ENCODE data around the gene CNOT4. TPM values are rescaled to one million over a fixed set of nuclear protein-coding genes. Genes with fewer than 3 reads are reported as not detected.

Gene CNOT4, protein sequence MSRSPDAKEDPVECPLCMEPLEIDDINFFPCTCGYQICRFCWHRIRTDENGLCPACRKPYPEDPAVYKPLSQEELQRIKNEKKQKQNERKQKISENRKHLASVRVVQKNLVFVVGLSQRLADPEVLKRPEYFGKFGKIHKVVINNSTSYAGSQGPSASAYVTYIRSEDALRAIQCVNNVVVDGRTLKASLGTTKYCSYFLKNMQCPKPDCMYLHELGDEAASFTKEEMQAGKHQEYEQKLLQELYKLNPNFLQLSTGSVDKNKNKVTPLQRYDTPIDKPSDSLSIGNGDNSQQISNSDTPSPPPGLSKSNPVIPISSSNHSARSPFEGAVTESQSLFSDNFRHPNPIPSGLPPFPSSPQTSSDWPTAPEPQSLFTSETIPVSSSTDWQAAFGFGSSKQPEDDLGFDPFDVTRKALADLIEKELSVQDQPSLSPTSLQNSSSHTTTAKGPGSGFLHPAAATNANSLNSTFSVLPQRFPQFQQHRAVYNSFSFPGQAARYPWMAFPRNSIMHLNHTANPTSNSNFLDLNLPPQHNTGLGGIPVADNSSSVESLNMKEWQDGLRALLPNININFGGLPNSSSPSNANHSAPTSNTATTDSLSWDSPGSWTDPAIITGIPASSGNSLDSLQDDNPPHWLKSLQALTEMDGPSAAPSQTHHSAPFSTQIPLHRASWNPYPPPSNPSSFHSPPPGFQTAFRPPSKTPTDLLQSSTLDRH
- 10 to 100 TPM; 17.8 to 35.0 (median 26.2) TPM for total RNA-seq

DNA sequence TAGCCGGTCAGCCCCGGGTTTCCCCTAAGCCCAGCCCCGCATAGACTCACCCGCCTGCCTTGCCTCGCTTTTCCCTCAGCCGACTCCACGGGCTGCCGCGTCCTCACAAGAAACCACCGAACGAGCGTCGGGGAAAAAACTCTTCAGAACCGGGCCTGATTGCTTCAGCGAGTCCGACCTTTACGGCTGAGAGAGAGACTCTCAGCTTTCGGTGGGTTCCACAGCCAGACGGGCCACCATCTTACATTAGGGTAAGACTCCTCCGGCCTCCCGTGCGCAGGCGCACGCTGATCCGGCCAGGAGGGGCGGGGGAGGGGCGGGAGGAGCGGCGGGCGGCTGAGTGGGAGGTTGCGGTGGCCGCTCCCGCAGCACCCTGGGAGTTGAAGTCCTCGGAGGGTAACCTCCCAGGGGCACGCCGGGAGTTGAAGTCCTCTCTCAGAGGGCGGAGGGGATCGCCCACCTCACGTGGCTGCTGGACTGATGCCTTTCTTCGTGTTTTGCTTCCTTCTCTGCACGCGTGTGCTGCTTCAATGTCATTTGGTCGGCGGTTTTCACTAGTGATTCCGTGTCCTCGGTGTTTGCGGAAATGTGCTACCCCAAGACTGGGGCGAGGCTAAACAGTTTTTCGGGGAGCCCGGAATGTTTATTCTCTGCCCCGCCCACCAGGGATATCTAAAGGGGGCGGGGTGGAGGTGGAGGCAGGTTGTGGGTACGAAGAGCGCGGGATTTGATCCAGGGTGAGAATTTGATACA, at the start of gene CNOT4:
CNOT4 (minus strand) TSS at position 264 of the 753 bp plus-strand sequence. CDS start 71,771 bp downstream, outside the sequence.
- Histone ChIP-seq H3K4me1 (peaks cover 2 to 42% (median 27%) of the 10 kb centered on the region in 3 donors), H3K27me3 (no peaks in the 10 kb centered on the region), H3K36me3 (no peaks in the 10 kb centered on the region), H3K27ac (peak within 1 kb of the TSS; percentile 86 to 93 (median 90)), H3K9me3 (no peaks in the 10 kb centered on the region), H3K4me3 (peak within 1 kb of the TSS; percentile 65 to 78)
- peak; percentile 99 for ATAC-seq
- TF ChIP-seq, protein P1, sequence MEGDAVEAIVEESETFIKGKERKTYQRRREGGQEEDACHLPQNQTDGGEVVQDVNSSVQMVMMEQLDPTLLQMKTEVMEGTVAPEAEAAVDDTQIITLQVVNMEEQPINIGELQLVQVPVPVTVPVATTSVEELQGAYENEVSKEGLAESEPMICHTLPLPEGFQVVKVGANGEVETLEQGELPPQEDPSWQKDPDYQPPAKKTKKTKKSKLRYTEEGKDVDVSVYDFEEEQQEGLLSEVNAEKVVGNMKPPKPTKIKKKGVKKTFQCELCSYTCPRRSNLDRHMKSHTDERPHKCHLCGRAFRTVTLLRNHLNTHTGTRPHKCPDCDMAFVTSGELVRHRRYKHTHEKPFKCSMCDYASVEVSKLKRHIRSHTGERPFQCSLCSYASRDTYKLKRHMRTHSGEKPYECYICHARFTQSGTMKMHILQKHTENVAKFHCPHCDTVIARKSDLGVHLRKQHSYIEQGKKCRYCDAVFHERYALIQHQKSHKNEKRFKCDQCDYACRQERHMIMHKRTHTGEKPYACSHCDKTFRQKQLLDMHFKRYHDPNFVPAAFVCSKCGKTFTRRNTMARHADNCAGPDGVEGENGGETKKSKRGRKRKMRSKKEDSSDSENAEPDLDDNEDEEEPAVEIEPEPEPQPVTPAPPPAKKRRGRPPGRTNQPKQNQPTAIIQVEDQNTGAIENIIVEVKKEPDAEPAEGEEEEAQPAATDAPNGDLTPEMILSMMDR (IDR thresholded peaks at IDR 0.05): no peak
- TF ChIP-seq POLR2A (IDR thresholded peaks at IDR 0.05) (peak; percentile 26 to 49), EP300 (IDR thresholded peaks at IDR 0.05) (no peak), POLR2AphosphoS5 (IDR thresholded peaks at IDR 0.05) (peak; percentile 69)
- WGBS, 2 donors (ENCODE audit: low coverage in 1 of 2): 0% methylated on average over 7 to 14 of the region's 55 CpGs

DNA sequence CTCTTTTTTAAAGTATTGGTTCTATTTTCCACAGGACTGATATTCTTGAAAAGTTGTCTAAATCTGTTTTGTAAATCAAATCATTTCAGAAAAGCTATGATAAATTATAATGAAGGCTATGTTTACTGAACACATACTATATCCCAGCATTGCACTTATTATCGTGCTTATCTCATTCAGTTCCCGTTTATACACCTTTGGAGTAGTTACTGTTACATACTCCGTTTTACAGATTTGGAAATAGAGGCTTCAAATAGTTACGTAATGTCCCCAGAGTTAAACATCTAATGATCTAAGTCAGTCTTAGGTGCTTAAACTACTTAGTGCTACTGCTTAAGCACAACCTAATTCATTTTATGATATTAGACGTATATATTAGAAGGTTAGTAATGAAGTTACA, 49.0 kb upstream of the CNOT4 start:
- 30 to 36% methylated on average over 5 of the region's 5 CpGs for WGBS, 2 donors (ENCODE audit: low coverage in 1 of 2)
- Histone ChIP-seq H3K27me3 (no peaks in the 10 kb centered on the region), H3K9me3 (no peaks in the 10 kb centered on the region), H3K4me1 (peaks cover 0 to 23% (median 12%) of the 10 kb centered on the region in 3 donors), H3K27ac (peak overlapping the region; percentile 90 to 98 (median 94)), H3K36me3 (no peaks in the 10 kb centered on the region), H3K4me3 (peak overlapping the region; percentile 69 to 99)
- ATAC-seq: no peak
- TF ChIP-seq POLR2A (IDR thresholded peaks at IDR 0.05): no peak
- no peak for TF ChIP-seq EP300 (IDR thresholded peaks at IDR 0.05)
- TF ChIP-seq, protein P1 (IDR thresholded peaks at IDR 0.05): no peak
- TF ChIP-seq POLR2AphosphoS5 (IDR thresholded peaks at IDR 0.05): no peak

DNA sequence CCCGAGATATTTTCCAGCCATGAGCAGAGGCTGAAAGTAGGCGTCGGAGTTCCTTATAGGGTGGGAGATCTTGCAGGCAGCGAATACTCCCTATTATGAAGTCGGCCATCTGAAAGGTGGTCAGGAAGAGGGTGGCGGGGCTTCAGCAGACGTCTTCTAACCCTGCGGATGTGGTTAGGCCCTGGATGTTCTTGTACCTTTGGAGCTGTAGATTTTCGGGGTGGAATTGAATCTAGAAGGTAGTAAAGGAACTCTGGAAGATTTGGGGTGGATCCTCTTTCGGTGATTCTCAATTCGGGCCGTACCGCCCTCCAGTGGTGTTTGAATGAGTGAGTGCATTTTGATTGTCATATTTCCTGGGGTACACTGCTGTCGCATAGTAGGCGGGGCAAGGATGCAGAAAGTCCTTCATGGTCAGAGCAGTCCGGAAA, 48.5 kb upstream of the CNOT4 start:
- Histone ChIP-seq H3K4me1 (peaks cover 0 to 23% (median 12%) of the 10 kb centered on the region in 3 donors), H3K36me3 (no peaks in the 10 kb centered on the region), H3K9me3 (no peaks in the 10 kb centered on the region), H3K4me3 (peak overlapping the region; percentile 69 to 99), H3K27me3 (no peaks in the 10 kb centered on the region), H3K27ac (peak overlapping the region; percentile 90 to 98 (median 94))
- peak; percentile 57 for ATAC-seq
- WGBS, 2 donors (ENCODE audit: low coverage in 1 of 2): 0% methylated on average over 6 to 10 of the region's 16 CpGs
- TF ChIP-seq EP300 (IDR thresholded peaks at IDR 0.05) (no peak), POLR2AphosphoS5 (IDR thresholded peaks at IDR 0.05) (no peak), POLR2A (IDR thresholded peaks at IDR 0.05) (no peak)
- TF ChIP-seq, protein P1 (IDR thresholded peaks at IDR 0.05): peak in 3 of 4 experiments; percentile 34 to 62 (median 47)

DNA sequence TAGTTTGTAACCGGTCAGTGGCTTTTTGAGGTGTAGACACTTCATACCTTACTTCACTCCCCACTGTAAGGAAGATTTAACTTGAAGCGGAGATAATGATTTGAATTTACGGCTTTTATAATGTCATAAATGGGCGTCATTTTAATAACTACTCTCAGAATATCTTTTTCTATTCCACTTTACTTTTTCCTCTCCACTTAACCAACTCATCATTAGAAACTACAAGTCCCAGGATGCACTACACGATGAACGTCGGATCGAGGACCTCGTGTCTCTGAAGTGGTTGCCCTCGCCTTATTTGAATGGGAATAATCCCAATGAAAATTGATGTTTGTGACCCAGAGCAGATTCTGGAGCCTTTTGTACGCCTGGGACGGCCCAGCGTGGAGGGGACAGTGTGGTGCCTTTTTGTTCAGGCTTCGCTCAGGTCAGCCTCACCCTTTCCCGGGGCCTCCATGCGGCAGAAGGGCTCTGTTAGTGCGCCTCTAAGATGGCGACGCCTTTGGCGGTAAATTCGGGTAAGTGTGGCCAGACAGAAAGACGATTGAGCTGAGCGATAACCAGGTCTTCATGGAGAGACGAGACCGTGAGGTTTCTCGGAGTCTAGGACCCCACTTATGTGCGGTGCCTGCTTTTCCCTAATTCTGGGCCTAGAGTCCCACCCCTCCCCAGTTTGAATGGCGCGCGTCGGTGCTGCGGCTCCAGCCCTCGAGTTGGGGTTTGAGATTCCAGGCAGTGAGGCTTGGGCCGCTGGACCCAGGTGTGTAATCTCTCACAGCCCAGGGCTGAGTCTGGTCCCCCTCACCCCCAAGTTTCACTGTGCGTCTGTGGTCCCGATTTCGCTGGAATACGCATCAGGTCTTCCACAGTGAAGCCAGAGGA, 47.8 kb upstream of the CNOT4 start, which contains the start of gene NUP205:
NUP205 (plus strand) TSS at position 463 of the 882 bp plus-strand sequence; CDS start at position 491, 28 bp downstream.
- WGBS, 2 donors (ENCODE audit: low coverage in 1 of 2): 1 to 5% methylated on average over 12 to 22 of the region's 38 CpGs
- no peaks in the 10 kb centered on the region for H3K9me3 ChIP-seq
- peak within 1 kb of the TSS; percentile 69 to 99 for H3K4me3 ChIP-seq
- peak; percentile 87 for ATAC-seq
- H3K27me3 ChIP-seq: no peaks in the 10 kb centered on the region
- H3K27ac ChIP-seq: peak within 1 kb of the TSS; percentile 90 to 98 (median 94)
- TF ChIP-seq, protein P1 (IDR thresholded peaks at IDR 0.05): peak in 3 of 4 experiments; percentile 21 to 52 (median 43)
- TF ChIP-seq POLR2AphosphoS5 (IDR thresholded peaks at IDR 0.05): no peak
- TF ChIP-seq POLR2A (IDR thresholded peaks at IDR 0.05): no peak
- no peak for TF ChIP-seq EP300 (IDR thresholded peaks at IDR 0.05)
- H3K4me1 ChIP-seq: peaks cover 0 to 23% (median 12%) of the 10 kb centered on the region in 3 donors
- H3K36me3 ChIP-seq: no peaks in the 10 kb centered on the region
